Spleen (tissue), 11 donors: Measurements from ENCODE around the gene SLC33A1. TPM values are rescaled to one million over a fixed set of nuclear protein-coding genes. Genes with fewer than 3 reads are reported as not detected.
A peak's percentile ranks its signal among the peaks of the same experiment; 100 is the strongest.

Experiments
- DNase-seq: peaks from one replicate; pipeline ENCODE4 v3.0.0-alpha.2; 2020
- H3K27ac ChIP-seq, 8 donors: fragments of 200-600 bp; sonication (generic) in 7 of 8; 1 replicate in 4 of 8; 2 replicates in 4 of 8; pipeline versions ENCODE4 v1.5.0 to v1.8.0; 2016 to 2021; ENCODE audit warnings: inconsistent platforms in 4 of 8, mild to moderate bottlenecking in 4 of 8, moderate library complexity in 1 of 8
- H3K27me3 ChIP-seq, 7 donors: fragments of 200-600 bp; sonication (generic) in 6 of 7; replicated peaks in 1 of 7; 1 replicate in 4 of 7; 2 replicates in 3 of 7; pipeline versions ENCODE4 v1.5.0 to v1.8.0; 2016 to 2021; ENCODE audit warnings: inconsistent platforms in 3 of 7, mild to moderate bottlenecking in 1 of 7
- H3K36me3 ChIP-seq, 6 donors: fragments of 200-600 bp; sonication (generic) in 5 of 6; 1 replicate in 4 of 6; 2 replicates in 2 of 6; pipeline versions ENCODE4 v1.5.0 to v1.8.0; 2016 to 2021; ENCODE audit warnings: inconsistent platforms in 2 of 6
- H3K4me1 ChIP-seq, 6 donors: fragments of 200-600 bp; sonication (generic) in 5 of 6; 1 replicate in 3 of 6; 2 replicates in 3 of 6; pipeline versions ENCODE4 v1.5.0 to v1.8.0; 2016 to 2021; ENCODE audit warnings: inconsistent platforms in 3 of 6
- H3K4me3 ChIP-seq, 8 donors: fragments of 200-600 bp; sonication (generic) in 7 of 8; 1 replicate in 4 of 8; 2 replicates in 4 of 8; pipeline versions ENCODE4 v1.5.0 to v1.8.0; 2016 to 2021; ENCODE audit warnings: inconsistent platforms in 4 of 8, mild to moderate bottlenecking in 4 of 8, moderate library complexity in 2 of 8
- H3K9me3 ChIP-seq, 8 donors: fragments of 200-600 bp; sonication (generic) in 7 of 8; 1 replicate in 4 of 8; 2 replicates in 4 of 8; pipeline versions ENCODE4 v1.5.0 to v1.8.0; 2016 to 2021; ENCODE audit warnings: inconsistent platforms in 4 of 8
- CTCF ChIP-seq, 11 experiments: fragments of 200-600 bp in 7 of 11; fragments of 450-650 bp in 4 of 11; sonication (generic) in 4 of 11; IDR thresholded peaks in 8 of 11; conservative IDR thresholded peaks in 3 of 11; 1 replicate in 7 of 11; 2 replicates in 4 of 11; pipeline versions ENCODE4 v1.4.0 to v1.8.0; 2016 to 2021; ENCODE audit warnings: antibody characterized with exemption in 11 of 11, inconsistent platforms in 4 of 11, mild to moderate bottlenecking in 1 of 11
- POLR2A ChIP-seq, 3 donors: fragments of 450-650 bp; IDR thresholded peaks; one replicate each; pipeline ENCODE4 v1.5.1; 2017; ENCODE audit warnings: antibody characterized with exemption in 3 of 3, mild to moderate bottlenecking in 1 of 3
- POLR2AphosphoS5 ChIP-seq, 3 donors: sonication (generic); formaldehyde crosslinking; IDR thresholded peaks; one replicate each; pipeline ENCODE4 v1.5.1; 2017; ENCODE audit warnings: antibody characterized with exemption in 3 of 3
- WGBS, 5 donors: extraction: QIAGEN DNeasy Blood & Tissue Kit in 3 of 5; methylation state at CpG; one replicate each; pipeline versions ENCODE4 v1.1.5 to v1.1.7; 2013 to 2018; 5-methylcytosine and 5-hydroxymethylcytosine counted together
- intact Hi-C: fragments of 100-400 bp; cut with DNase I; formaldehyde crosslinking; loops from one replicate; pipeline ENCODE4 v1.15.0; 2023; ENCODE audit warnings: low total_unique reads
- polyA plus RNA-seq, 3 donors: library from polyadenylated mRNA; stranded (reverse); fragments of 200-250 nt; gene quantifications; one replicate each; pipeline ENCODE4 v1.2.1, GENCODE V29; 2013
- total RNA-seq, 7 donors: library from RNA; depleted of rRNA in 3 of 7; stranded (reverse); fragments of >200 nt in 3 of 7; fragmentation: NEBNext Ultra II Directional in 4 of 7; extraction: Animal tissue kit (Norgen Biotek cat#: 25700) in 4 of 7; gene quantifications; one replicate each; pipeline versions ENCODE4 v1.1.0 to v1.2.1, GENCODE V29; 2016 to 2021
- donor health status: healthy with polysubstance abuse.
- donor health status: DM: no; HTN: no; CAD: no; lungs with moderate emphysema.
- donor health status: DM: no; HTN: no; CAD: no.
- donor health status: Bipolar disorder and iron deficiency.
- donor health status: healthy.
- donor health status: DM: no; HTN: no; CAD: no.
- donor health status: DM: yes; HTN: yes; CAD: no.

Gene SLC33A1
- total and polyA plus RNA-seq, 10 donors, result 5.0 to 37.4 (median 25.5) TPM

DNA sequence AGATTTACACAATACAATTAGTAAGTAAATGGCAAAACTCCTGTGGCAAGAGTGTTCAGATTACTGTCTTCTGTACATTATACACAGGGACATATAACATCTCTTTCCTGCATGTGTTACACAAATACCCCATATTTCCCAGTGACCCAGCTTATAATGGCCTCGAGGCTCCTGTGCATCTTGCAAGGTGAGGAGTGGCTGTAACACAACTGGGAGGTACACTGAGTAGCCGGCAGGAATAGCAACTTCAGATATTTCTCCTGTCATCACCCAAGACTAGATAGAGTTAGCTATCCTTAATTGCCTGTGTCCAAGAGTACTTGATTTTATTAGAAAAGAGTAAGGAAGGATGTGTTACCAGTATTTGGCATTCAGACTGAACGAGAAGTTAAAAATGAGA lies 21.8 kb upstream of the SLC33A1 start:
- H3K9me3 ChIP-seq, result no peaks in the 10 kb centered on the region
- intact Hi-C loops, result loop anchor here (10.0 kb wide), 1 partner anchor 71 kb away; the partner anchor contains the start of gene C3orf33
- H3K27ac ChIP-seq, result no peak overlapping the region
- no peaks in the 10 kb centered on the region for H3K27me3 ChIP-seq
- H3K4me1 ChIP-seq, result peaks cover 9 to 92% (median 46%) of the 10 kb centered on the region in 6 donors
- TF ChIP-seq POLR2A (IDR thresholded peaks at IDR 0.05), result no peak
- no peak for TF ChIP-seq CTCF (IDR thresholded peaks at IDR 0.05 in 8 of 11, conservative IDR thresholded peaks at IDR 0.05 in 3 of 11)
- no peak for TF ChIP-seq POLR2AphosphoS5 (IDR thresholded peaks at IDR 0.05)
- H3K4me3 ChIP-seq, result no peak overlapping the region
- WGBS, 5 donors, result 66 to 82% (median 76%) methylated on average over 3 of the region's 3 CpGs
- no peaks in the 10 kb centered on the region for H3K36me3 ChIP-seq
- no peak for DNase-seq

- Histone ChIP-seq H3K4me1 (peaks cover 14 to 71% (median 46%) of the 10 kb centered on the region in 6 donors), H3K27ac (peak overlapping the region in 1 of 8 donors; percentile 16)
Measured at GRCh38 chr3:155872904-155873646, 18.8 kb upstream of the SLC33A1 start.

DNA sequence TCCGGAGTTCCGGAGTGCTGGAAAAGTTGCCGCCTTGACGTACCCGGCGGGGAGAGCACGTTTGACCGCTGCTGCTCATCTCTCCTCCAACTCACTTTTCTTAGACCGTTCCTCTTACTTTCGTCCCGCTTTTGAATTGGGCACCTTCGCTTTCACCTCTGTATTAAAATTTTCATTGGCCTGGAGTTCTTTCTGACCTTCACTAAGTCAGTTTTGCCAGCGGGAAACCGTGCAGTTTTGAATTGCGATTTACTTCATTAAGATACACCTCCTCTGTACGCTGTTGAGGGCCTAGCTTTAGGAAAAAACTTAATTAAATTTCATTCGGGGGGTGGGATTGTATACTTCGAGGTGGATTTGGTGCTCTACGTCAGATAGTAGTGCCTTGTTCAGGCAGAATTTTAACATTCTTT lies 17.5 kb upstream of the SLC33A1 start:
- 1% methylated on average over 19 of the region's 19 CpGs for WGBS, 5 donors
- no peaks in the 10 kb centered on the region for H3K36me3 ChIP-seq
- no peak for TF ChIP-seq POLR2A (IDR thresholded peaks at IDR 0.05)
- peak overlapping the region; percentile 76 to 100 (median 98) for H3K4me3 ChIP-seq
- no peaks in the 10 kb centered on the region for H3K27me3 ChIP-seq
- H3K27ac ChIP-seq, result peak overlapping the region; percentile 87 to 97 (median 94)
- no peak for DNase-seq
- H3K9me3 ChIP-seq, result no peaks in the 10 kb centered on the region
- intact Hi-C loops, result loop anchor here (10.0 kb wide), 1 partner anchor 67 kb away; the partner anchor contains the start of gene C3orf33
- H3K4me1 ChIP-seq, result peaks cover 14 to 63% (median 40%) of the 10 kb centered on the region in 6 donors

More at GRCh38 chr3:155872904-155873646, 18.8 kb upstream of the SLC33A1 start:
- intact Hi-C loops, result loop anchor here (10.0 kb wide), 1 partner anchor 68 kb away; the partner anchor contains the start of gene C3orf33
- DNase-seq, result no peak
- Histone ChIP-seq H3K4me3 (no peak overlapping the region), H3K36me3 (no peaks in the 10 kb centered on the region), H3K27me3 (no peaks in the 10 kb centered on the region), H3K9me3 (no peaks in the 10 kb centered on the region)
- no peak for TF ChIP-seq CTCF (IDR thresholded peaks at IDR 0.05 in 8 of 11, conservative IDR thresholded peaks at IDR 0.05 in 3 of 11)
- no peak for TF ChIP-seq POLR2A (IDR thresholded peaks at IDR 0.05)
- TF ChIP-seq POLR2AphosphoS5 (IDR thresholded peaks at IDR 0.05), result no peak
- WGBS, 5 donors, result 73 to 82% (median 76%) methylated on average over 8 of the region's 8 CpGs

DNA sequence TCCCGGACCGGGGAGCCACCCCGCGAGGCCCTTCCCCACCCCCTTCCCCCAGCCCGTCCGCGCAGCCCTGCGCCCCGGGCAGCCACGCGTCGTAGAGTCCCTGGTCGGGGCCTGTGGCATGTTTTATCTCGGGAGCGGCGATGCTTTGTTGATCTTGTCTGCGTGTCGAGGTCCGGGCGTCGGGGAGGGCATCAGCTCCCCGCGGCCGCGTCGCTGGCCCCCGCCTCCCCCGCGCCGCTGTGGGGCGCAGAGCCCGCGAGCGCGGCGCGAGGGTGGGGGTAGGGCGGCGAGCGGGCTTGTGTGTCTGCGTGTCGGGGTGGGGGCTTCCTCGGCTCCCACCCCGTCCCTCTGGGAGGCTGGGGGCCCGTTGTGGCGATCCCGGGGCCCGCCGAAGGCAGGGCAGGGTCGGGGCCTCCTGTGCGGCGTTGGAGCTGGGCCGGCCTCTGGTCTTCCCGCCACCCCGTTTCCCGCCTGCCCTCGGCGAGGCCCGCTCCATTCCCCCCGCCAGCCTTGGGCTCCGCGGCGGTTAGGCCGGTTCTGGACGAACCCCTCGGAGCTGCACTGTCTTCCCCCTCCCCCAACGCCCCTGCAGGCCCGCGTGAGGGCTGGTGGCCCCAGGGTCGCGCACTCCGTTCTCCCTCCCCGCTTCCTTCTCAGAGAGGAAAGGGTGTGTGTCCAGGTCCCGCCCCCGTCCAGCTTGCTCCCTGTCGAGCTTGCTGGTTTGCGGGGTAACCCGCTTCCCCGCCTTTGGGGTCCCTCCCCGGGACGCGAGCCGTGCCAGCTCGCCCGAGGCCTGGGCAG lies 16.9 kb upstream of the SLC33A1 start:
- WGBS, 5 donors, result 0 to 1% (median 0%) methylated on average over 27 to 85 of the region's 85 CpGs
- Histone ChIP-seq H3K36me3 (no peaks in the 10 kb centered on the region), H3K4me3 (peak overlapping the region; percentile 76 to 100 (median 98)), H3K9me3 (no peaks in the 10 kb centered on the region), H3K27ac (peak overlapping the region; percentile 87 to 97 (median 94)), H3K4me1 (peaks cover 14 to 57% (median 34%) of the 10 kb centered on the region in 6 donors), H3K27me3 (no peaks in the 10 kb centered on the region)
- DNase-seq, result peak; percentile 92
- intact Hi-C loops, result loop anchor here (10.0 kb wide), 1 partner anchor 66 kb away; the partner anchor contains the start of gene C3orf33
- peak in 1 of 3 donors; percentile 15 for TF ChIP-seq POLR2A (IDR thresholded peaks at IDR 0.05)
- TF ChIP-seq CTCF (IDR thresholded peaks at IDR 0.05 in 8 of 11, conservative IDR thresholded peaks at IDR 0.05 in 3 of 11), result no peak
- TF ChIP-seq POLR2AphosphoS5 (IDR thresholded peaks at IDR 0.05), result peak; percentile 35 to 67 (median 62)
